Muscle layer of colon (tissue), 2 donors: ENCODE data around the gene LEMD2.

Experiments
- H3K27ac ChIP-seq: one replicate; pipeline ENCODE4 v1.7.0; 2013; ENCODE audit warnings: low read depth, mild to moderate bottlenecking, low read length, moderate library complexity
- H3K27me3 ChIP-seq, 2 donors: one replicate each; pipeline ENCODE4 v1.7.0; 2013; ENCODE audit warnings: low read length in 2 of 2, mild to moderate bottlenecking in 2 of 2; ENCODE audit not compliant: insufficient read depth in 2 of 2, control insufficient read depth in 1 of 2
- H3K36me3 ChIP-seq: one replicate; pipeline ENCODE4 v1.7.0; 2013; ENCODE audit warnings: mild to moderate bottlenecking, low read length; ENCODE audit not compliant: insufficient read depth
- H3K4me1 ChIP-seq: one replicate; pipeline ENCODE4 v1.7.0; 2013; ENCODE audit warnings: mild to moderate bottlenecking, low read length; ENCODE audit not compliant: insufficient read depth
- H3K4me3 ChIP-seq, 2 donors: one replicate each; pipeline ENCODE4 v1.7.0; 2013; ENCODE audit warnings: low read length in 2 of 2, low read depth in 1 of 2, mild to moderate bottlenecking in 1 of 2, moderate library complexity in 1 of 2
- H3K9ac ChIP-seq: one replicate; pipeline ENCODE4 v1.7.0; 2013; ENCODE audit warnings: low read length
- H3K9me3 ChIP-seq: one replicate; pipeline ENCODE4 v1.7.0; 2013; ENCODE audit warnings: mild to moderate bottlenecking, low read length
- donor health status: abdominal sarcoma.
- donor health status: Adenocarcinoma of cecum.

The LEMD2 gene

DNA sequence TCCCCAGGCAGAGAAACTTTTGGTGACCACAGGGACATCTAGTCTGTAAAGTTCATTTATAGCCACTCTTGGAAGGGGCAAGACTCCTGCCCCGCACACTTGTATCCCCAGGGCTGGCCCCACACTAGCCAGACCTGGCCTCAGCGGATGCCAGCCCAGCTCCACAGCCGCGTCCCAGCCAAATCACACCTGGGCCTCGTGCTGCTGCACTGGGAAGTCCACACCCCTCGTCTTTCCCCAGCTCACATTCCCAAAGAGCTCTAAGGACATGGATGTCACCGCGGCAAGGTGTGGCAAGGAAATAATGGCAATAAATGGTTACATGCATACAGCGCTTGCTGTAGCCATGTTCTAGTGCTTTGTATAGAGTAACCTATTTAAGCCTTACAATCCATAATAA lies 50.8 kb downstream of the LEMD2 start:
- Histone ChIP-seq H3K27me3 (no peaks in the 10 kb centered on the region), H3K27ac (no peak overlapping the region), H3K9me3 (no peaks in the 10 kb centered on the region), H3K4me3 (no peak overlapping the region), H3K36me3 (no peaks in the 10 kb centered on the region), H3K4me1 (no peaks in the 10 kb centered on the region), H3K9ac (no peak overlapping the region)

DNA sequence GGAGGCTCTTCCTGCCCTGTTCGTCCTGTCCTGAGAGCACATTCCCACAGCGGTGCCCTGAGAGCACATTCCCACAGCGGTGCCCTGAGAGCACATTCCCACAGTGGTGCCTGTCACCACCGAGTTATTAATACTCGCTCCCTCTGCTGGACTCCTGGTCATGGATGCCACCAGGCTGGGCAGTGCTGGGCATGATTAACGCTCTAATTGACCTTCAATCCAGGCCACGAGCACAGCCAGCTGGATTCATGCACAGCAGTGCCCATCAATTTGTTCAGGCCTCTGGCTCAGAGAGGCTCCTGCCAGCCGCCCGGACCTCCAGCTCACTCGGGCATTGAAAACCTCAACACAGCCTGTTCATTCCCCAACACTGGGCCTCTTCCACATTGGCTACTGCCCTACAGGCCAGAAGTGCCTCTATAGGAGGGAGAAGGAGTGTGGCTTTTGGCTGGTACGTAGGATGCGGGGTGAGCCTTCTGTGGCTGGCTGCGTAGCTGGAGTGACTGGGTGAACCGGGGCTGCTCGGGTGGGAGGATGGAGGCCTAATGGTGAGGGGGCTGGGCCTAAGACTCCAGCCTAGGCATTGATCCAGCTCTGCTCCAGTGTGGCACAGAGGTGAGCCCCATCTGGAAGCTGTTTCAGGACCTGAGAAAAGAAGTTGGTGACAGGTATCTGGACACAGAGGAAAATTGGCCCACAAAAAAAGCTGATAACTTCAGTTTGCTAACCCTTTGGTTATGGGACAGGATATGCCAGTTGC lies 51.5 kb downstream of the LEMD2 start:
- H3K27ac ChIP-seq = no peak overlapping the region
- no peaks in the 10 kb centered on the region for H3K36me3 ChIP-seq
- H3K4me1 ChIP-seq = no peaks in the 10 kb centered on the region
- H3K27me3 ChIP-seq = no peaks in the 10 kb centered on the region
- no peak overlapping the region for H3K4me3 ChIP-seq
- no peaks in the 10 kb centered on the region for H3K9me3 ChIP-seq
- no peak overlapping the region for H3K9ac ChIP-seq

DNA sequence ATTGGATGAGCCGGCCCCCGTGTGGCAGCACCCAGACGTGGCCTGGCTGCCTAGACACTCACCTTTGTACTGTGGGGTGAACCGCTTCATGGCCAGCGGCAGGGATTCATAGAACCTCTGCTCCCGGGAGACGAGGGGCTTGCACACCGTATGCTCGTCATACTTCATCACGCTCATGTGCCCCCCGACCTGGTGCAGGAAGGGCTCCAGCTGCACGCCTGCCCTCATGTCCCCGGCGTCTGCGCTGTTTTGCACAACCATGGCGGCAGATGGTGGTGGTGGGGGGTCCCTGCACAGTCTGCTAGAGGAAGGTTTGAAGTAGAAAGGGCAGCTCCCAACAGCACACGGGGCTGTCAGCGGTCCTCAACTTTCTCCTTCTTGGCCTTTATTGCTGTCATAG lies 53.7 kb downstream of the LEMD2 start:
- H3K4me3 ChIP-seq = no peak overlapping the region
- no peak overlapping the region for H3K9ac ChIP-seq
- no peaks in the 10 kb centered on the region for H3K4me1 ChIP-seq
- no peaks in the 10 kb centered on the region for H3K36me3 ChIP-seq
- no peaks in the 10 kb centered on the region for H3K27me3 ChIP-seq
- no peaks in the 10 kb centered on the region for H3K9me3 ChIP-seq
- H3K27ac ChIP-seq = no peak overlapping the region

DNA sequence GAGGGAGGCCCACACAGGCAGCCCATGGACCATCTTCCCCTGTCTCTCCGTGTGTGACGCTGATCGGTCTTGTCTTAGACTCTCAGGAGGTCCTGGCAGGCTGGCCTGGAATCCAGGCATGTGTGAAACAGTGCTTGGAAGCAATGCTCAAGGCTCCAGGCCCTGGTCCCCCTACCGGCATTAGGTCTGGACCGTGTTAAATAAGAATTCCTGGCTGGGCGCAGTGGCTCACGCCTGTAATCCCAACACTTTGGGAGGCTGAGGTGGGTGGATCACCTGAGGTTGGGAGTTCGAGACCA lies 55.3 kb downstream of the LEMD2 start:
- Histone ChIP-seq H3K27me3 (no peaks in the 10 kb centered on the region), H3K9me3 (no peaks in the 10 kb centered on the region), H3K36me3 (no peaks in the 10 kb centered on the region), H3K4me1 (no peaks in the 10 kb centered on the region), H3K4me3 (no peak overlapping the region), H3K27ac (no peak overlapping the region), H3K9ac (no peak overlapping the region)

DNA sequence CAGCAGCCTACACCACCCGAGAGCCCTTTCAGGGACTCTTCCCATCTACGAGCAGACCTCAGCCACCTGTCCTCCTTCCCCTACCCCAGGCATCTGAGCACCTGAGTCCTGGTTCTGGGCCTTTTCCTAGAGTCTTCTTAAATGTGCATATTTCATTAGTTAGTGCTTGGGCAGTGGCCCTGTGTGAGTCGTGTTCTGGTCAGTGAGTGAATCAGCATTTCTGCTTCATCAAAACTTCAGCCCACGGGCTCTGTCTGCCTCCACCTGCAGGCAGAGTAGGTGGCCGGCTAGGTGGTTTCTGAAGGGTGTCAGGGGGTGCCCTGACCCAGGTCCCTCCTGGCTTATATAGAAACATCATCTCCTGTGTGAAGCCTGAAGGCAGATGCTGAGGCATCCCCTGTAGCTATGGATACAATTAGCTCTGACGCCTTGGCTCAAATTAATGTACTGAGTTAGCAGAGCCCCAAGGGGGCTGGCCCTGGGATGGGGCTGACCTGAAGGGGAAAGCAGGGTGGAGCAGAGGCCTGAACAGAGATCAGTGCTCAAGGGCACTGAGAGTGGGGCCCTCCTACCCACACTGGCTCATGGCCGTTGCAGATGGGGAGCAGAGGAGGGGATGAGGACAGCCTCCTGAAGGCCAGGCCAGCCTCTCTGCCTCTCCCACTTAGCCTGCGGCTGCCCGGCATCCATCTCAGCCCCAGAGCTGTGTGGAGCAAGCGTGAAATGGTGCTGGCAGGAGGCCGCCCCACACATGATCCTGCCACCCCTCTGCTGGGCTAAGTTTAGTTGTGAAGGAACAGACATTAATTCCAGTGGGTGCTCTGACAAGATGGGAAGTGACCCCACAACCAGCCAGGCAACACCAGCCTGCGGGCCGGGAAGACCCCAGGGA lies 55.9 kb downstream of the LEMD2 start:
- Histone ChIP-seq H3K4me1 (no peaks in the 10 kb centered on the region), H3K4me3 (no peak overlapping the region), H3K27me3 (no peaks in the 10 kb centered on the region), H3K27ac (no peak overlapping the region), H3K36me3 (no peaks in the 10 kb centered on the region), H3K9ac (no peak overlapping the region), H3K9me3 (no peaks in the 10 kb centered on the region)

DNA sequence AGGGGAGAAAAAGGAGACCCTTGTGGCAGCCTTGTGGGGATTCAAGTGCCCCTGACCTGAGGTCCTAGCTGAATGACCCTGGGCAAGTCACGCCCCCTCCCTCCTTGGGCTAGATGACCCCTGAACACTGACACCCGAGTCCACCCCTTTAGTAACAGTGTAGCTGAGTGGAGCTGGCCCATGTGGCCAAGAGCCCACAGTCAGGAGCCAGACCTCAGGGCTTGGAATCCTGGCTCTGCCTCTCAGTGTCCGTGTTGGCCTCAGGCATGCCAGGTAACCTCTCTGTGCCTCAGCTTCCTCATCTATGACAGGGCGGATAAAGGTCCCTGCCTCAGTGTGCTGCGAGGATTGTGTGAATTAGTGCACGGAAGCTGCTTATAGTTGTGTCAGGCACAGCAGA lies 56.5 kb downstream of the LEMD2 start:
- Histone ChIP-seq H3K9me3 (no peaks in the 10 kb centered on the region), H3K9ac (no peak overlapping the region), H3K27ac (no peak overlapping the region)

DNA sequence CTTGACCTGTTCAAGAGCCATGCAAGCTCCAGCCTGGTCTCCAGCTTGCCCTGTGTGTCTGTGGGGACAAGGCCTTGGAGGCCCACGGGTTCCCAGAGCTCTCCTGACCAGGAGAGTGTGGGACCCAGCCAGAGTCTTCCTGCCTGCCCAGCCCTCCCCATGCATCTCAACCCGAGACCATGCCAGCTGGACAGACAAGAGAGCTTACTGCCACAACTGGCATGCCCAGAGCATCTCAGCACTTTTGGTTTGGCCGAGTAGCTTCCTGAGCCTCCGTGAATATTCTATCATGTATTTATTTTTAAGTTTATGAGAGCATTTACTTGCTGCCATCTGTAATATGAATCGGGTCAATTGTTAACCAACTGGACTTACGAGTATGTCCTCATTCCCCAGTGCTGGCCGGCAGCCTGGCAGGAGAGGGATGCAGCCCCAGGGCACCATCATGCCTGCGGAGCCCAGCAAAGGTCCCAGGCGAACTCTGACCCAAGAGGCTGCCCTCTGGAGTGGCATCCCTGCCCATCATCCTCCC lies 57.1 kb downstream of the LEMD2 start:
- no peaks in the 10 kb centered on the region for H3K9me3 ChIP-seq
- H3K27me3 ChIP-seq = no peaks in the 10 kb centered on the region
- no peaks in the 10 kb centered on the region for H3K4me1 ChIP-seq
- H3K36me3 ChIP-seq = no peaks in the 10 kb centered on the region
- no peak overlapping the region for H3K9ac ChIP-seq
- no peak overlapping the region for H3K27ac ChIP-seq
- no peak overlapping the region for H3K4me3 ChIP-seq

More for the DNA sequence above, 56.5 kb downstream of the LEMD2 start:
- H3K36me3 ChIP-seq = no peaks in the 10 kb centered on the region
- no peaks in the 10 kb centered on the region for H3K27me3 ChIP-seq
- H3K4me1 ChIP-seq = no peaks in the 10 kb centered on the region
- H3K4me3 ChIP-seq = no peak overlapping the region

DNA sequence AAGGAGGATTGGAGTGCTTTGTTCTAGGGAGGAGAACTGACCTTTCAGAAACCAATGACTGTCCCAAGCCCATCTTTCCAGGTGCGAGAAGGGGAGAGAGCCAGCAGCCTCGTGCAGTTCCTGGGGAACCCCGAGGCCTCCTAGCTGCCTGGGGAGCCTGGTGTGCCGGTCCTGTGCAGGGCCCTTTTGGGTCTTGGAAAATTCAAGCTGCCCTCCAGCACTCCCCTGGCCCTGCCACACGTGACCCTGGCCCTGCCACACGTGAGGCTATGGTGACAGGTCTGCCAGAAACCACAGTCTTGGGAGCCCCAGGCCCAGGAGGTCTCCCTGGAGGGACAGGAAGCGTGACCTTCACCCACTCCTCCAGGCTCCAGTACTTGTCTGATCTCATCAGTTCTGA lies 57.9 kb downstream of the LEMD2 start:
- no peaks in the 10 kb centered on the region for H3K27me3 ChIP-seq
- H3K36me3 ChIP-seq = no peaks in the 10 kb centered on the region
- H3K9ac ChIP-seq = no peak overlapping the region
- no peak overlapping the region for H3K27ac ChIP-seq
- no peaks in the 10 kb centered on the region for H3K4me1 ChIP-seq
- H3K9me3 ChIP-seq = no peaks in the 10 kb centered on the region
- H3K4me3 ChIP-seq = no peak overlapping the region

DNA sequence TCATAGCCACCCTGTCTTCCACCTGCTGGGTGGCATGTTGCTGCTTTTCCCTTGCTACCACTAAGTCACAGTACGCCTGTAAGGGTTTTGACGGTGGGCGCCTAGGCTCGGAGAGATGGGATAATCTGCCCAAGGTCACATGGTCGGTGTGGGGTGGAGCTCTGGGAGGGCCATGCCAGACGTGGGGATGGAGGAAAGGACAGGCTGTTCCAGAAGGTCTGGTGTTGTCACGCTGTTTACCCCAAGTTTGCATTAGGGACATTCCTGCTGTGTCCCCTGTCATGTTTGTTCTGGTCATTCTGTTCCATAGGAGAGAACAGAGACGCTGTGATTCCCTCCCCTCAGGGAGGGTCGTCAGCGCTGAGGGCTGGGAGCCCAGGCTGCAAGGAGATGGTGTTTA lies 58.3 kb downstream of the LEMD2 start:
- Histone ChIP-seq H3K27ac (no peak overlapping the region), H3K4me1 (no peaks in the 10 kb centered on the region), H3K9me3 (no peaks in the 10 kb centered on the region), H3K9ac (no peak overlapping the region), H3K4me3 (no peak overlapping the region), H3K36me3 (no peaks in the 10 kb centered on the region), H3K27me3 (no peaks in the 10 kb centered on the region)

DNA sequence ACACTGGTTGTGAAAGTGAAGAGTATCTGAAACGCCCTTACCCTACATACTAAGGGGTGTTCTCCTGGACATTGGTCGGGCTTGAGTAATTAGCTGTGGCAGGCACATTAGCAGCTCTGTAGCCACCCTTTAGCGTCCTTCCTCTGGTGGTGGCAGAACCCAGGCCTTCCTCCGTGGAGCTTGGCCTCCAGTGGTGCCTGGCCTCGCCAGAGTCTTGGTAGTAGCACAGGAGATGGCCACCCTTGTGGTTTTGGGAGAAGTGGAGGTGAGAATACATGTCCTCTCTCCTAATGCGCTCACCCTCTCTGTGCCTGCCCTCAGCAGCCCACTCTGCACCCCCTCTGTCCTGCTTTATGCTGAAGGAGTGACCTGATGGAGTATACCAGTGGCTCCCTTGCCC lies 59.9 kb downstream of the LEMD2 start:
- Histone ChIP-seq H3K36me3 (no peaks in the 10 kb centered on the region), H3K4me1 (no peaks in the 10 kb centered on the region), H3K9ac (no peak overlapping the region), H3K27me3 (no peaks in the 10 kb centered on the region), H3K9me3 (no peaks in the 10 kb centered on the region), H3K4me3 (no peak overlapping the region), H3K27ac (no peak overlapping the region)

DNA sequence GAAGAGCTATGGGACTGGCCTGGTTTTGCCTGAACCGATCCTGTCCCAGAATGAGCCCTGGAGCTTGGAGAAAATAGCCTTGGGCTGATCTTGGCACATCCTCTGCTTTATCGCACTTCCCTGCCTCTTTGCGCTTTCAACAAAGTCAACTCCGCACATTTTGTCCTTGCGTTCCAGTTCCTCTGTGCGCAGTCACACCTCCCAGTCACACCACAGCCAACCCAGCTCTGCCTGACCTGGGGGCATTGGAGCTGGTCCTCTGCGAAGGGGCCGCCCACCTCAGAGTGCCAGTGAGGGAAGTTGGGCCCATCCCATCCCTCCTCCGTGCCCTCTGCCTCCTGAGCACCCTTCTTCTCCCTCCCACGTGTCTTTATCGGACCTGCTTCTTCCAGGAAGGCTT lies 60.5 kb downstream of the LEMD2 start:
- H3K27ac ChIP-seq = no peak overlapping the region
- no peaks in the 10 kb centered on the region for H3K9me3 ChIP-seq
- no peak overlapping the region for H3K4me3 ChIP-seq
- H3K36me3 ChIP-seq = no peaks in the 10 kb centered on the region
- no peaks in the 10 kb centered on the region for H3K27me3 ChIP-seq
- no peak overlapping the region for H3K9ac ChIP-seq
- peaks cover 2% of the 10 kb centered on the region for H3K4me1 ChIP-seq
